GM18858 (cell line): ENCODE results near the gene RPS24.
A peak's percentile ranks its signal among the peaks of the same experiment; 100 is the strongest.

Source experiments
- ATAC-seq: cut with Tn5 transposase; IDR thresholded peaks from one replicate; pipeline ENCODE4 v1.9.1; 2021; ENCODE audit not compliant: unreplicated experiment

Gene RPS24

DNA sequence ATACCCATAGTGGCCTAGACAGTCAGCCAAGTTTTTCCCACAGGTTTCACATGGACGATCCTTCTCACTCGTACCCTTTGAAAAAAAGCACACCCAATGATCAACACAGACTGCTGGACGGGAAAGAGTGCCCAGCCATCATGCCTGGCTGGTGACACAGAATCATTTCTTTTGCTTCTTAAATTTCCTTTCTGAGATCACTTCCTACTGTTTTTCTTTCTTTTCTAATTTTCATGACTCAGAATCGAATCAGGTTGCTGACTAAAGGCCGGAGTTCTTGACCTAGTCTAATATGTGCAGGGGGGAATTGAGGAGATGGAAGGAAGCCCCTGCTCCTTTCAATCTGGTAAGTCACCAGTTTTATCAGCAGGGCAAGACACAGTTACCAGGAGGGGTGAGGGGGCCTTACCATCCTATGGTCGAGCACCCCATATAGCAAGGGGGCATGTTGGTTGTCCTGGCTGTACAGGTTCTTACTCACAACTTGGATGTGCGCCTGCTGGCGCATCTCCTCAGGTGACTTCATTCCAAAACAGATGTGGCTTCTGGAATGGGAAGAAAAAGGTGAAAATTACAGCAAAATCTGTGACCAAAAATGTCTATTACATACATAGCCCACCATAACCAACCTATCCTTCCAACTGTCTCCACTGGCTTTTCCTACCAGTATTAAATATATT lies 7.8 kb upstream of the RPS24 start:
- ATAC-seq, result no peak

GRCh38 chr10:78028438-78029268 lies 5.0 kb upstream of the RPS24 start:
- ATAC-seq, result no peak

DNA sequence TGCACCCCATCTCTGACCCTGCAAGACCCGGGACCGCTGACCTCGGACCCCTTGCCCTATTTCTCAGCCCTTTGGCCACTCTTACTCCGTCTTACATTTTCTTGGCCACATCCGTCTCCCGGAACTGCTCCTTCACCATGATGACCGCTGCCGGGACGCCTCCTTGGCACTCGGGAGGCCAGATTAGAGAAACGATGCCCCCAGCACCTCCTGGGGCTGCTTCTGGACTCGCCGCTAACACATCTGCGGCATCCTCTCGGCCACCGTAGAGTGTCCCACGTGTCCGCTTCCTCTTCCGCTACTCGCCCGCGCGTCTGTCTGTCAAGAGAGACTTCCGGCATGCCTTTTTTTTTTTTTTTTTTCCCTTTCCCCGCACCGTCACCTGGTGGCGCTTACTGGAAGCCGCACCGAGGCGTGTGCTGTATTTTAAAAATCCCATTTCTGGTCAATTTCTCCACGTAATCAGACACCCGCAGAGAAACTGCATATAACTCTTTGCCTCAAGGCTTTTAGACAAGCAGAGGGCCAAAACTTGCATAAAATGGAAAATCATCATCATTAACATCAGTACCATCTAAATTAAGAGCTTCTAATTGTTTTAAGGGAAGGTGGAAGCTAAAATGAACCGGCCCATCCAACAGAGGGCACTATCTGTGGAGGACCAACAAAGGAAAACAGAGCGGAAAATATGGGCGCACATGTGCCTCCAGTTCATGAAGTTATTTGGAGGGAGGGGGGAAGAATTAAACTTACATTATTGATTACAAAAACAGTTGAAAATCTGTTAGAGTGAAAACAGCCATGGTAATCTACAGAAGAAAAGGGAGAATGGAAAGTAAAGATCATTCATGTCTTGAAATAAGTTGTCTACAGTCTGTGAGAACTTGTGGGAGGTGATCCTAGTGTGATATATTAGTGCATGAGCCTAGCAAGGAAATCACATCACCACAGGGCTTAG lies 4.1 kb upstream of the RPS24 start, which contains the start of gene POLR3A:
POLR3A (minus strand) TSS at position 247 of the 958 bp plus-strand sequence; CDS start at position 139, 108 bp downstream.
- peak; percentile 48 for ATAC-seq

GRCh38 chr10:78033387-78033636 lies 351 bp upstream of the RPS24 start:
- no peak for ATAC-seq

- ATAC-seq, result no peak
These were observed 1.4 kb downstream of the RPS24 start for GRCh38 chr10:78035025-78035424.

- no peak for ATAC-seq
These were observed 1.8 kb downstream of the RPS24 start for GRCh38 chr10:78035437-78035836.

DNA sequence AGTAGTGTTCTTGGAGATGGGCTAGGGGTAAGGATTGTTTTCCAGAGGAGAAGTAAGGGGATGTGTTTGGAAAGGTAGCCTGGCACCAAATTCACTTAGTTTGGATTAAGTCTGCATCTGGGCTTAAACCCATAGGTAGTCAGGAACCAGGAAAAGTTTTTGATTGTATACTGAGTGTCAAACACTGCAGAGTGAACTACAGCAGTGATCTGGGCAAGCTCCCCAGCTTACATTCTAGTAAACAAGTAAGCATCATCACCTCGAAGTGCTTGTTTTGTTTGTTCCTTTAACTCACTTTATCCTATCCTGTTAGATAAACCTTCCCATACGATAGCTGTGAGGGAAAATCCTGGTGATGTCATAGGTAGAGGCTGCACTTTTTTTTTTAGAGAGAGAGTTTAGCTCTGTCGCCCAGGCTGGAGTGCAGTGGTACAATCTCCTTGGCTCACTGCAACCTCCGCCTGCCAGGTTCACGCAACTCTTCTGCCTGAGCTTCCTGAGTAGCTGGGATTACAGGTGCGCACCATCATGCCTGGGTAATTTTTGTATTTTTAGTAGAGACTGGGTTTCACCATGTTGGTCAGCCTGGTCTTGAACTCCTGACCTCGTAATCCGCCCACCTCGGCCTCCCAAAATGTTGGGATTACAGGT lies 2.4 kb downstream of the RPS24 start:
- no peak for ATAC-seq

- no peak for ATAC-seq
These were observed 4.4 kb downstream of the RPS24 start for GRCh38 chr10:78038105-78038504.

DNA sequence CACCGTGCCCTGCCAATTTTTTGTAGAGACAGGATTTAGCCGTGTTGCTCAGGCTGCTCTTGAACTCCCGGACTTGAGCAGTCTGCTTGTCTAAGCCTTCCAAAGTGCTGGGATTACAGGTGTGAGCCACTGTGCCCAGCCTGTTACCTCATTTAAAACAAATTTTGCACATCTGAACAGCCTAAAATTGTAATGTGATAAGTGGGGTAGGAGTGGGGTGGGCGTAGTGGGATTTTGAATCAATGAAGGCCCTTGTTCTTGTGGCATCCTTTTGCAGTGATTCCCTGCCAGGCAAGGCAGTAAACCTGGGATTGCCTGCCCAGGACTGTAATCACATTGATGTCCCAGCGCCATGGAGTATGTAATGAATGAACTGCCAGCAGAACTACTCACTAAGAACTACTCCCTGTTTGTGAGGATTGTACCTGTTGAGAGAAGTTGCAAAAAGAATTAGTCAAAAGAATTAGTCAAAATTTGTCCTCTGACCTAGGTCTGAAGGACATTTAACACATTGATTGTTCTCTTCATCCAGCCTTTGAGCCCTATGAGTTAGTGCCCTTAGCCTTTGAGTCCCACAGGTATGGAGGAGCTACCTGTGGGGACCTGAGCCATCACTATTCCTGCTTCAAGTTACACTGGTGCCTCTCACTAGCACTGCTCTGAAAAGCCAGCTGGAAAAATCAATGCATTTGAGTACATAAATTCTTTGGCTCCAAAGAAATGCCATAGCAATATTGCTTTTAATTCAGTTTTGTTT lies 5.3 kb downstream of the RPS24 start:
- no peak for ATAC-seq

- ATAC-seq, result no peak
These were observed 6.1 kb downstream of the RPS24 start for GRCh38 chr10:78039743-78040142.

DNA sequence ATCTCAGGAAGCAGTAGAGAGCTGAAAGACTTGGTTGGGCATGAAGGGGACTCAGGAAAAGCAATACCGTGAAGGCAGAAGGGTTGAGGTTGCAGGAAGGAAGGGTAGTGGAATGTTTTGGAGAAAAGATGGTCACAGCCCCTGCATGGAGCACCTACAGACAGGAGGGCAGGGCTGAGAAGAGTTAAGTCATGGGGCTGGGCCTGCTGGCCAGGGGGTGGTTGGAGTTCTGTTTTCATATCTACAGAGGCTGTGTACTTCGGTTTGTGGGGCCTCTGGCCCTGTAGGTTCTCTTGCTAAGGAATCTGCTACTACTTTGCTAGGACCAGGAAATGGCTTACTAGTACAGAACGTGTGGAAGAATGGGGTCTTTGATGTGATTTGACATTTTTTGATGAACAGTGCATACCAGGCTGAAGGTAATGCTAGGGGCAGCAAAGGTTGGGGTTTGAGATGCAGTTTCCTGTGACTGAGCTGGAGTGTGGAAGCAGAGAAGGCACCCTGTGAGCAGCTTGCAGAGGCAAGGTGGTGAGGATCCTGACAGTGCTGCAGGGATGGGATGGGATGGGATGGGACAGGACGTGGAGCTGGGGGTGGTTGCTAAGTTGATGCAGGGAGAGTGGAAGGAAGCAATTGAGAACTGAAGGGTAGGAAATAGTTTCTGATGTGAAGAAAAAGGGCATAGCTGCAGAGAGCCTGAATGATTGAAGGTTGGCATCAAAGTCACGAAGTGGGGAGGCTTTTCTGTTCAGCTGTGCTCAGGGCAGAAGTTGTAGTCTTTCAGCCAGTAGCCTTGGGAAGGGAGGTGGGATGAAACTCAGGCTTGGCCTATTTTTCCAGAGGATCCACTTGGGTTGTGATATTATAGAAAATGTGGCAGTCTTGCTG lies 7.8 kb downstream of the RPS24 start:
- no peak for ATAC-seq

DNA sequence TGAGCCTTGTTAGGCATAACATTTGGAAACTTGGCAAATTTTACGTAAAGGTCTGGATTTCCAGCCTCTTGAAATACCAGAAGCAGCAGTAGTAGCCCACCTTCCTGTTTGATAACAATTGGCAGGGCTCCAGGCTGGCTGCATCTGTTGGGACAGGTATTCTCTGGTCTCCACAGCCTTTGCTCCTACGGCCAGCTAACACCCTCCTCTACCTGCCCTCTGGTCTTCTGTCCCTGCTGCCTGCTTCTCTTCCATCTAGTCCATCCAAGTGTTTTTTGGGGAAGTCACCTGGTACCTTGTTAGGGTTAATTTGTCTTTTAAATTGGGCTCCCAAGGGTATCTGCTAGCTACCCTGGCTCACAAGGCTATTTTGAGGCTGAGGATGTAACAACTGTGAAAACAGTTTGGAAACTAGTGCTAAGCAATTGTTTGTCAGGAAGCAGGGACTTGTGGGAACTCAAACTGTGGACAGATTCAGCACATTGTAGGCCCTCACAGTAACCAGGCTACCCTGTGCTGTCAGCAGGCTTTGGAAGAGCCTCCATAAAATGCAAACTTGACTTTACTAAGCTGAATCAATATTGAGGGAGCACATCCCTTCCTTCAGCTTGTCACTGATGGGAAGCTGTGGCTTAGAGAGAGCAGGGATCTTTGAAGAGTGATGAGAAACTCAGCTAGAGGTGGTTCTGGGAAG lies 8.5 kb downstream of the RPS24 start:
- ATAC-seq, result no peak

- ATAC-seq, result no peak
These were observed 9.1 kb downstream of the RPS24 start for GRCh38 chr10:78042752-78043104.

GRCh38 chr10:78044179-78044578 lies 10.5 kb downstream of the RPS24 start:
- no peak for ATAC-seq

- ATAC-seq, result no peak
These were observed 11.0 kb downstream of the RPS24 start for GRCh38 chr10:78044699-78045098.

GRCh38 chr10:78045237-78045636 lies 11.6 kb downstream of the RPS24 start:
- ATAC-seq, result peak; percentile 77

DNA sequence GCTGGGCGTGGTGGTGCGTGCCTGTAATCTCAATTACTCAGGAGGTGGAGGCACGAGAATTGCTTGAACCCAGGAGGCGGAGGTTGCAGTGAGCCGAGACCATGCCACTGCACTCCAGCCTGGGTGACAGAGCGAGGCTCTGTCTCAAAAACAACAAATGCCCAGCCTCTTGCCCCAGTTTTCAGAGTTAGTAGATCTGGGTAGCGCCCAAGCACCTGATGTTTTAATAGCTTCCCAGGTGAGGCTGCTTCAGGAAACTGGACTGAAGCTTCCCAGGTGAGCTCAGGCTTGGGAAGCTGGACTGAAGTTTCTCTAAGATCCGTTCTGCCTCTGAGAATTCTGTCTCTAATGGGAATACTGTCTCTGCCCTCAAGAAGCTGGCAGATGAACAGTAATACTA lies 12.2 kb downstream of the RPS24 start:
- no peak for ATAC-seq

DNA sequence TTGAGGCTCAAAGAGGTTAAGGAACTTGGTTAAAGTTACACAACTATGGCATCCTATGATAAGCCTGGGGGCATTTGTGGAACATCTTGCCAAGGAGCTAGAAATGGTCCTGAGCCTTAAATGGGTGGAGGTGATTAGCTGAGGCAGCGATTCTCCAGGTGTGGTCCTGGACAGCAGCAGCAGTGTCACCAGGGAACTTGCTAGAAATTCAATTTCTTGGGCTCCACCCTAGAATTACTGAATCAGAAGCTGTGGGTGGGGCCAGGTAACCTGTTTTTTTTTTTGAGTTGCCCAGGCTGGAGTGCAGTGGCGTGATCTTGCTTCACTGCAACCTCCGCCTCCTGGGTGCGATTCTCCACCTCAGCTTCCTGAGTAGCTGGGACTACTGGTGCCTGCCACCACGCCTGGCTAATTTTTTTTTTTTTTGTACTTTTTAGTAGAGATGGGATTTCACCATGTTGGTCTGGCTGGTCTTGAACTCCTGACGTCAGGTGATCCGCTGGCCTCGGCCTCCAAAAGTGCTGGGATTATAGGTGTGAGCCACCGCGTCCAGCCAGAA lies 13.1 kb downstream of the RPS24 start:
- no peak for ATAC-seq
